Endothelial cell of umbilical vein (primary cell): ENCODE results near the gene BIRC5. TPM values are rescaled to one million over a fixed set of nuclear protein-coding genes. Genes with fewer than 3 reads are reported as not detected.

Source experiments
- BruUV-seq: library from RNA; stranded (reverse); fragments of 400-500 nt; replicated peaks from 2 replicates; lab custom pipeline; 2021; lab: Mats Ljungman, UMichigan
- CTCF ChIA-PET: fragments of 300-600, 350-600 bp; sonication (Branson Sonifier 250); formaldehyde crosslinking; loops from one replicate; lab custom pipeline; 2021; ENCODE audit warnings: antibody characterized with exemption, inconsistent platforms; lab: Charles Lee
- POLR2A ChIA-PET: fragments of 300-600, 350-600 bp; sonication (Branson Sonifier 250); formaldehyde crosslinking; loops from one replicate; lab custom pipeline; 2021; ENCODE audit warnings: antibody characterized with exemption, inconsistent platforms; lab: Charles Lee
- DNase-seq: peaks from one replicate; pipeline ENCODE4 v3.0.0-alpha.2; 2011; ENCODE audit warnings: low read depth, low spot score
- FAIRE-seq: peaks from 2 replicates; lab custom pipeline; 2011; peaks lifted over from hg19 to GRCh38; lab: Jason Lieb, UNC
- H2AFZ ChIP-seq: 2 replicates; pipeline ENCODE4 v1.6.0; 2012; ENCODE audit warnings: low read depth, low read length, control low read depth, inconsistent platforms
- H3K27ac ChIP-seq: 2 replicates; pipeline ENCODE4 v1.5.1; 2011; ENCODE audit warnings: low read depth, mild to moderate bottlenecking, control low read depth, low read length, moderate library complexity; ENCODE audit not compliant: insufficient read depth
- H3K27me3 ChIP-seq, 2 experiments: 2 replicates each; pipeline versions ENCODE4 v1.6.0 to v1.6.1; 2011; ENCODE audit warnings: low read length in 2 of 2, mixed read lengths in 1 of 2; ENCODE audit not compliant: control insufficient read depth in 2 of 2, insufficient read depth in 2 of 2
- H3K36me3 ChIP-seq, 2 experiments: 2 replicates in 1 of 2; 3 replicates in 1 of 2; pipeline ENCODE4 v1.5.1; 2011; ENCODE audit warnings: low read length in 2 of 2, mild to moderate bottlenecking in 1 of 2, moderate library complexity in 1 of 2; ENCODE audit not compliant: control insufficient read depth in 2 of 2, insufficient read depth in 2 of 2; ENCODE audit errors: extremely low read depth in 1 of 2
- H3K4me1 ChIP-seq: 3 replicates; pipeline ENCODE4 v1.5.1; 2011; ENCODE audit warnings: mild to moderate bottlenecking, low read length; ENCODE audit not compliant: control insufficient read depth, insufficient read depth; ENCODE audit errors: extremely low read depth
- H3K4me2 ChIP-seq: 2 replicates; pipeline ENCODE4 v1.6.1; 2011; ENCODE audit warnings: low read length, control low read depth, mixed read lengths; ENCODE audit not compliant: insufficient read depth
- H3K4me3 ChIP-seq, 3 experiments: fragments of 200-600 bp in 1 of 3; sonication (generic), shearing (Covaris generic) in 1 of 3; replicated peaks in 1 of 3; 2 replicates each; pipeline ENCODE4 v1.5.1; 2011 to 2016; ENCODE audit warnings: control low read depth in 3 of 3, low read length in 3 of 3, mild to moderate bottlenecking in 2 of 3, inconsistent platforms in 1 of 3, low read depth in 1 of 3, moderate library complexity in 1 of 3; ENCODE audit not compliant: insufficient read depth in 1 of 3
- H3K79me2 ChIP-seq: 2 replicates; pipeline ENCODE4 v1.6.0; 2012; ENCODE audit warnings: low read length, inconsistent platforms; ENCODE audit not compliant: control insufficient read depth, insufficient read depth
- H3K9ac ChIP-seq: replicated peaks from 2 replicates; pipeline ENCODE3; 2011; ENCODE audit warnings: low read length, control low read depth; ENCODE audit not compliant: insufficient read depth; ENCODE audit errors: extremely low read depth
- H3K9me1 ChIP-seq: replicated peaks from 3 replicates; pipeline ENCODE4 v1.6.0; 2011; ENCODE audit warnings: mild to moderate bottlenecking, low read length; ENCODE audit not compliant: control insufficient read depth, insufficient read depth; ENCODE audit errors: extremely low read depth
- H3K9me3 ChIP-seq: replicated peaks from 2 replicates; pipeline ENCODE4 v1.5.1; 2012; ENCODE audit warnings: low read length, inconsistent platforms; ENCODE audit not compliant: control insufficient read depth, insufficient read depth
- H4K20me1 ChIP-seq: replicated peaks from 2 replicates; pipeline ENCODE3; 2011; ENCODE audit warnings: mild to moderate bottlenecking, low read length; ENCODE audit not compliant: control insufficient read depth, insufficient read depth; ENCODE audit errors: extremely low read depth
- EZH2 ChIP-seq: IDR thresholded peaks from 2 replicates; pipeline ENCODE4 v1.6.1; 2012; ENCODE audit warnings: borderline replicate concordance, low read depth, mild to moderate bottlenecking, moderate library complexity, low read length, inconsistent platforms; ENCODE audit not compliant: severe bottlenecking
- FOS ChIP-seq: IDR thresholded peaks from 2 replicates; pipeline ENCODE4 v1.6.1; 2011; ENCODE audit warnings: mild to moderate bottlenecking, low read length, moderate library complexity, borderline replicate concordance; ENCODE audit not compliant: insufficient read depth
- JUN ChIP-seq: IDR thresholded peaks from 2 replicates; pipeline ENCODE4 v1.6.1; 2011; ENCODE audit warnings: borderline replicate concordance, low read depth; ENCODE audit not compliant: insufficient read length, insufficient read depth
- POLR2AphosphoS5 ChIP-seq: IDR thresholded peaks from 2 replicates; pipeline ENCODE4 v1.6.1; 2012; ENCODE audit warnings: low read depth, mild to moderate bottlenecking, control low read depth, low read length, moderate library complexity; ENCODE audit not compliant: insufficient read depth
- dilution Hi-C: fragments of 300-500 bp; cut with MboI; formaldehyde crosslinking; loops from one replicate; pipeline ENCODE4 v1.15.0; 2019; ENCODE audit warnings: low sequenced_read_pairs; ENCODE audit not compliant: extremely low pct_ligation_motif_present
- intact Hi-C: fragments of 100-400 bp; cut with micrococcal nuclease; formaldehyde crosslinking; loops from one replicate; pipeline ENCODE4 v1.10.0; 2022
- polyA plus RNA-seq, 4 experiments: library from polyadenylated mRNA; depleted of rRNA in 3 of 4; stranded (reverse) in 3 of 4; unstranded in 1 of 4; fragments of >200 nt; gene quantifications; 2 replicates each; pipeline versions ENCODE4 v1.2.1 to v1.2.3, GENCODE V29; 2011 to 2012; ENCODE audit warnings: missing spikeins in 1 of 4
- total RNA-seq: library from RNA; stranded (reverse); gene quantifications from 2 replicates; pipeline ENCODE4 v1.2.3, GENCODE V29; 2021
- TF ChIP-seq, protein P1 (sequence below): IDR thresholded peaks from 2 replicates; pipeline ENCODE4 v1.6.1; 2011; ENCODE audit not compliant: insufficient read depth, insufficient read length
- TF ChIP-seq, protein P2 (sequence below), 2 donors: IDR thresholded peaks; 1 replicate in 1 of 2; 2 replicates in 1 of 2; pipeline ENCODE4 v1.5.1; 2011; ENCODE audit warnings: low read length in 2 of 2, mild to moderate bottlenecking in 2 of 2, moderate library complexity in 2 of 2, control low read depth in 1 of 2, inconsistent platforms in 1 of 2, low read depth in 1 of 2; ENCODE audit not compliant: insufficient read depth in 1 of 2; ENCODE audit errors: extremely low read depth in 1 of 2

The BIRC5 gene
- total and polyA plus RNA-seq, 2 donors (not counting 3 experiments of a cell fraction or from before 2014, with no cell fraction given), result 32.8 to 74.6 TPM

DNA sequence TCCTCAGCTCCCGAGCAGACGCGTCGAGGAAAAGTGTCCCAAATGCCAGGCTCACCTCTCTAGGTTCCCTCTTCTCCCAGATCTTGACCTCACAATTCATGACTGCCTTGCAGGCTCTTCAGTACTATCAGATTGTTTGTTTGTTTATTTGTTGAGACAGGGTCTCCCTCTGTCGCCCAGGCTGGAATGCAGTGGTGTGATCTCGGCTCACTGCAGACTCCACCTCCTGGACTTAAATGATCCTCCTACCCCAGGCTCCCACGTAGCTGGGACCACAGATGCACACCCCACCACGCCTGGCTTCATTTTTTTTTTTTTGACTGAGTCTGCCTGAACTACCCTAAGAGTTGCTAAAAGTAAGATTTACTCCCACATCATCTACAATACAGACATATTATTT, 33.3 kb downstream of the BIRC5 start:
- no peak overlapping the region for H3K4me2 ChIP-seq
- H3K9ac ChIP-seq, result no peak overlapping the region
- no peak overlapping the region for H3K27ac ChIP-seq
- dilution Hi-C loops (no loop called here), intact Hi-C loops (no loop called here)
- ChIA-PET POLR2A (no interaction called here), CTCF (interaction anchor here (1.5 kb wide), 1 partner anchor 162 kb away, joined by 6 read pairs; no protein-coding TSS in a partner anchor)
- H3K9me3 ChIP-seq, result no peaks in the 10 kb centered on the region
- H4K20me1 ChIP-seq, result no peaks in the 10 kb centered on the region
- no peak overlapping the region for H3K4me3 ChIP-seq
- TF ChIP-seq, protein P1, sequence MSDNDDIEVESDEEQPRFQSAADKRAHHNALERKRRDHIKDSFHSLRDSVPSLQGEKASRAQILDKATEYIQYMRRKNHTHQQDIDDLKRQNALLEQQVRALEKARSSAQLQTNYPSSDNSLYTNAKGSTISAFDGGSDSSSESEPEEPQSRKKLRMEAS, result no peak
- TF ChIP-seq FOS, result no peak
- no peak for TF ChIP-seq JUN
- H3K79me2 ChIP-seq, result no peaks in the 10 kb centered on the region
- FAIRE-seq (no peak), DNase-seq (no peak)
- no peak overlapping the region for H2AFZ ChIP-seq
- H3K36me3 ChIP-seq, result no peaks in the 10 kb centered on the region
- BruUV-seq, result no TSS peak
- H3K9me1 ChIP-seq, result no peaks in the 10 kb centered on the region
- H3K27me3 ChIP-seq, result no peaks in the 10 kb centered on the region
- no peaks in the 10 kb centered on the region for H3K4me1 ChIP-seq

DNA sequence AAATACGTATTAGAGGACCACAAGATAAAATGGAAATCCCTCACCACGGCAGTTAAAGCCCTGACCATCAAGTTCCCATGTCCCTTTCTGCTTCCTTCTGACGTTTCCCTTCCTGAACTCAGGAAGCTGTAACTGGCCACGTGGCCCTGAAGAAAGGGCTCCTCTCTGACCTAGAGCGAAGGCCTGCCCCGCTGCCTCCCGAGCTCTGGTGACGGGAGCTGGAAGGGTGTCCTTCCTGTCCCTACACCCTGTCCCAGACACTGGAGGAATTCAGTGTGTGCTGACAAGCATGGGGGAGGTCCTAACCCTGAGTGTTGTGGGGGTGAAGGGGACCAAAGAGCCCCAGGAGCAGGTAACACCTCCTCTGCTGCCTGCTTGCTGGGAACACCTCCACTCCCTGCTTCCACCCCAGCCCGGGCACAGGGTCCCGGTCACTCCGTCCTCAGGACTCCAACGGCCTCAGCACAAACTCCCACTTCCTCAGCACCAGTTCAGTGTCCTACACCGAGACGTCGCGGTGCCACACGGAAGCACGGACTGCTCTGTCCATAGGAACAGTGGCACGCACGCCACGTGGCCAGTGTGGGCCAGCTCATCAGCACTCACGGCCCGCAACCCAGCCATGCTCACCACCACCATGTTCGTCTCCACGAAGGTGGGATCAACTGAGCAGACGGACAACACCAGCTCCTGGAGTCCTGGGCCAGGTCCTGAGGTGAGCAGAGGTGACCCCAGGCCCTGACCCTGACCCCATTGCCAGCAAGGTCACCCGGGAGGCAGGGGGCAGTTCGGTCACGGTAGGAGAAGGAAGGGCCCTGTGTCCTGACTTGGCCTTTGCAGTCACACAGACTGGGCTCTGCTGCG, 34.2 kb downstream of the BIRC5 start:
- POLR2A ChIA-PET, result interaction anchor here (0.6 kb wide), 1 partner anchor 106 kb away, joined by 5 read pairs; no protein-coding TSS in a partner anchor
- H3K9ac ChIP-seq, result no peak overlapping the region
- intact Hi-C loops (no loop called here), dilution Hi-C loops (no loop called here)
- no peaks in the 10 kb centered on the region for H4K20me1 ChIP-seq
- no peaks in the 10 kb centered on the region for H3K36me3 ChIP-seq
- H3K4me1 ChIP-seq, result no peaks in the 10 kb centered on the region
- H3K4me3 ChIP-seq, result no peak overlapping the region
- DNase-seq (no peak), FAIRE-seq (no peak)
- no peaks in the 10 kb centered on the region for H3K27me3 ChIP-seq
- no peak overlapping the region for H3K27ac ChIP-seq
- H3K4me2 ChIP-seq, result no peak overlapping the region
- no peaks in the 10 kb centered on the region for H3K9me3 ChIP-seq
- H3K9me1 ChIP-seq, result no peaks in the 10 kb centered on the region
- CTCF ChIA-PET, result interaction anchor here (1.1 to 3.7 kb wide), 5 partner anchors 74 to 173 kb away, joined by 3 to 59 read pairs (median 21); partner anchors contain the start of gene SOCS3
- no TSS peak for BruUV-seq
- H3K79me2 ChIP-seq, result no peaks in the 10 kb centered on the region
- no peak for TF ChIP-seq EZH2
- TF ChIP-seq, protein P1, result peak; percentile 23
- no peak for TF ChIP-seq FOS
- TF ChIP-seq, protein P2, sequence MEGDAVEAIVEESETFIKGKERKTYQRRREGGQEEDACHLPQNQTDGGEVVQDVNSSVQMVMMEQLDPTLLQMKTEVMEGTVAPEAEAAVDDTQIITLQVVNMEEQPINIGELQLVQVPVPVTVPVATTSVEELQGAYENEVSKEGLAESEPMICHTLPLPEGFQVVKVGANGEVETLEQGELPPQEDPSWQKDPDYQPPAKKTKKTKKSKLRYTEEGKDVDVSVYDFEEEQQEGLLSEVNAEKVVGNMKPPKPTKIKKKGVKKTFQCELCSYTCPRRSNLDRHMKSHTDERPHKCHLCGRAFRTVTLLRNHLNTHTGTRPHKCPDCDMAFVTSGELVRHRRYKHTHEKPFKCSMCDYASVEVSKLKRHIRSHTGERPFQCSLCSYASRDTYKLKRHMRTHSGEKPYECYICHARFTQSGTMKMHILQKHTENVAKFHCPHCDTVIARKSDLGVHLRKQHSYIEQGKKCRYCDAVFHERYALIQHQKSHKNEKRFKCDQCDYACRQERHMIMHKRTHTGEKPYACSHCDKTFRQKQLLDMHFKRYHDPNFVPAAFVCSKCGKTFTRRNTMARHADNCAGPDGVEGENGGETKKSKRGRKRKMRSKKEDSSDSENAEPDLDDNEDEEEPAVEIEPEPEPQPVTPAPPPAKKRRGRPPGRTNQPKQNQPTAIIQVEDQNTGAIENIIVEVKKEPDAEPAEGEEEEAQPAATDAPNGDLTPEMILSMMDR (IDR thresholded peaks at IDR 0.05; ENCODE audit: extremely low read depth in 1 of 2, insufficient read depth in 1 of 2, low read depth in 1 of 2, low read length in 2 of 2), result no peak
- TF ChIP-seq POLR2AphosphoS5, result no peak
- H2AFZ ChIP-seq, result peak overlapping the region; percentile 46
